HG03175 (cell line): Measurements from ENCODE around the gene OR14I1.

Experiments used
- ATAC-seq: cut with Tn5 transposase; IDR thresholded peaks from one replicate; pipeline ENCODE4 v1.9.1; 2021; ENCODE audit warnings: mild to moderate bottlenecking, moderate library complexity; ENCODE audit not compliant: unreplicated experiment

The OR14I1 gene

DNA sequence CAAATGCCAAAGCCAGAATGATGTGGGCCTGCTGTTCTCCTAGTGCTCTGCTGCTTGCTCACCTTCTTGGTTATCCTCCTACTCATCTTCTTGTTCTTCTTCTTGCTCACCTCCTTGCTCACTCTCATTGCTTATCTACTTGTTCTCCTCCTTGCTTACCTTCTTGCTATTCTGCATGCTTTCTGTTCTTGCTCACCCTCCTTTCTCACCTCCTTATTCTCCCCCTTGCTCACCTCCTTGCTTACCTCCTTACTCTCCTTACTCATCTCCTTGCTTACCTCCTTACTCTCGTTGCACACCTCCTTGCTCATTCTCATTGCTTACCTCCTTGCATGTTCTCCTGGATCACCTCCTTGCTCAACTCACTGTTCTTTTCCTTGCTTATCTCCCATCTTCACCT, at the start of gene OR14I1:
Gene OR14I1, minus strand, starts transcription at position 53 of the 400 bp plus-strand sequence.
- ATAC-seq = no peak

DNA sequence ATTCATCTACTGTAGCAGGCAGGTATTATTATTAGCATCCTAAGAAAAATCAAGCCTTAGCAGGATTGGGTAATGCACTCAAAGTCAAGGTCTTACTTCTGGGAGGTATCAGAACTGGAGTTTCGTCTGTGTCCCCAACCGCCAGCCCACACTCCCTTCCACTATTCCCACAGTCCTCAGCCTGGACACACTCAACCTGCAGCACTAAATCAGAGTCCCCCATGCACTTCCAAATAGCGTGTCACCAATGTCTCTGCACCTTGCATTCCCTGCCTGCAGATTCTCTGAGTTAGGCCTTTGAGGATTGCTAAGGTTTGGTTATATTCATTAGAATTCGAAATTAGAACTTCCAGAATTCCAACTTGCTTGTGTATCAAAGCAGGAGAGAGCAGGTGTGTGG, 49.1 kb upstream of the OR14I1 start:
- no peak for ATAC-seq

DNA sequence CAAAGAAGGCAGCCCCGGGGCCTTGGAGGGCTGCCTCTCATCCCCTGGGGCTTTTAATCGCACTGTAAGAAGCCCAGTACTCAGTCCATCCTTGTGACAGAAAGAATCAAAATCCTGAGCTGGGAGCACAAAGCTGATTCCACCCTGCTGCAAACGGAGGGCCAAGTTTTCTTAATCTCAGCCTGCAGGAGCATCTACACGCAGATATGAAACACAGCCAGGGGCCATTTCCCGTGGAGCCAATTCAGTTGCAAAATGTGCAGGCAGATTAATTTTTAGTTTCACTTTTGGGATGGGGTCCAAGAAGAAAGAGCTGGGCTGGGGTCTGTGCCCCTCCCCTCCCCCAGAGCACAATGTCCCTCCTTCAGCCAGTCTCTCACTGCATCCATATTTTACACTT, 48.6 kb upstream of the OR14I1 start:
- no peak for ATAC-seq

DNA sequence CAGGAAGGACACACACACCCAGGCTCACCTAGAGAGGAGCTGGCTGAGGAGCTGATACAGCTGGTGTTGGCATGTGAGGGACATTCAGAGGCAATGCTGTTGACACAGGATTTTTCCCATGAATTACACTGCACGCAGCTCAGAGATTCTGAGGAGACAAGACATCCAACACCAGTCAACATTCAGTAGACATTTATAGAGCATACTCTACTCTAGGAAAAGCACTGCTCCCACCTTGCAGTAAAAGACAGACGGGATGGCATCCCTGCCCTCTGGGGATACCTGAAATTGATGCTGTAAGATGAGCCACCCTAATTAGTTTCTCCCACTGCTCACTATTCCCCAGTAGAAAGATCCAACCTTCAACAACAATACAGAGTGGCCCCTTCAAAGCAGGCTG, 47.9 kb upstream of the OR14I1 start:
- ATAC-seq = no peak

DNA sequence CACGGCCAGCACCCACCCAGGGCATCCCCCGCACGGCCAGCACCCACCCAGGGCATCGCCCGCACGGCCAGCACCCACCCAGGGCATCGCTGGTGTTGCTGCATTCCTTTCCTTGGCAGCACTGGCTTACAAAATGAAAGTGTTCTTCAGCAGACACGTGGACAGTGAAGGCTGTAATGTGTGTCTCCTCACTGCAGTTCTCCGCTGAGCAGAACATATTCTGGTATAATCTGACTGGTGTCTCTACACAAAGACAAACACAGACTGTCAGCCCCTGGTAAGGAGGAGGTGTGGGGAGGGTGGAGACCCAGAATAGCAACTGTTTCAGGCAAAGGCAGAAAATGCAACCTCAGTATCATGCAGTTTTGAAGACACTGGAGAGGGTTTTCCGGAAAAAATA, 45.6 kb upstream of the OR14I1 start:
- ATAC-seq = no peak

DNA sequence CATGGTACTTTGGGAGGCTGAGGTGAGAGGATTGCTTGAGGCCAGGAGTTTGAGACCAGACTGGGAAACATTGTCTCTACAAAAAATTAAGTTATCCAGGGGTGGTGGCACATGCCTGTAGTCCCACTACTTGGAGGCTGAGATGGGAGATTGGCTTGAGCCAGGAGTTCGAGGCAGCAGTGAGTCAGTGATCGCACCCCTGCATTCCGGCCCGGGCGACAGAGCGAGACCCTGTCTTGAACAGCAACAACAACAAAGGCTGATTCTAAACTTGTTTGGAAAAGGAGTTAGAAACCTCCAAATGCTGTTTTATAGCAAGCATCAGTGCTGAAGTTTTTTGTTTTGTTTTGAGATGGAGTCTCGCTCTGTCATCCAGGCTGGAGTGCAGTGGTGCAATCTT, 38.3 kb upstream of the OR14I1 start:
- no peak for ATAC-seq

DNA sequence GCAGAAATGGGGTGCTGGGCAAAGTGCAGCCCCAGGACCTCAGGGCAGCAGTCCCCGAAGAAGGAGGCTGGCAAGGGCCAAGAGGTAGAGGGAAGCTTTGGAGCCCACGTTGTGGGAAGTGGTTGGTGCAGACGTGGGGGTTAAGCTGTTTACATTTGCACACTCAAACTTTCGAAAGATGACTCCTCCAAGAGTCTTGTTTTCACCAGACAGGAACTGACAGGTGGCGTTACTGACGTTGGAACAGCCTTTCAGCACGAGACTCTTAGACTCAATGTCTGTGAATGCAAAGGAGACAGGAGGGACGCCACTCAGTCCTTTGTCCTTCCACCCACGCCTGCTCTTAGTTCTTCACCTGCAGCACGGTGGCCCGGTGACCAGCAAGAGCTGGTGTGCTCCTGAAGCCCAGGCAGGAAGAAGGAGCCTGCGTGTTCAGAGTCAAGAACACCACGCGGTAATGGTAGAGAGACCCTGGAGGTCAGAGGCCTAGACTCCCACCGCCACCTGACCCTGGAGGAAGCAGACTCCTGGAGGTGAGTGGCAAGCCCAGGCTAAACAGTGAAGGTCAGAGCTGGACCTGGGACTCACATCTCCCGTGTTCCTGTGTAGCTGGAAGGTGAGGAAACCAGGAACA, 37.1 kb upstream of the OR14I1 start:
- no peak for ATAC-seq

DNA sequence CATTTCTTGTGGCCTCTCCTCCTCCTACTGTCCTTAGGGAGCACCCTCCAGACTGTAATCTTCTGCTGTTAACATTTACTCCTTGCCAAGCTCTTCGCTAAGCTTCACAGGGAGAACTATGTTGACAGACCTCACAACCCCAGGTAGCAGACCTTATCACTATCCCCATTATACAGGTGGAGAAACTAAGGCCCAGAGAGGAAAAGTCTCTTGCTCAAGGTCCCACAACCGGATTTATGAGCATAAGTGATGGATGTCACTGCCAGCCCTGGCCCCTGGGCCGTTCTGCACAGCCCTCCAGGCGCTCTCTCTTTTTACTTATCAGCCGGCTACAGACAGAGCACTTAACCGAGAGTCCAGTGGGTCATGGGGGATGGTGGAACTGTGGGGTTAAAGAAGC, 34.9 kb upstream of the OR14I1 start:
- ATAC-seq = no peak

DNA sequence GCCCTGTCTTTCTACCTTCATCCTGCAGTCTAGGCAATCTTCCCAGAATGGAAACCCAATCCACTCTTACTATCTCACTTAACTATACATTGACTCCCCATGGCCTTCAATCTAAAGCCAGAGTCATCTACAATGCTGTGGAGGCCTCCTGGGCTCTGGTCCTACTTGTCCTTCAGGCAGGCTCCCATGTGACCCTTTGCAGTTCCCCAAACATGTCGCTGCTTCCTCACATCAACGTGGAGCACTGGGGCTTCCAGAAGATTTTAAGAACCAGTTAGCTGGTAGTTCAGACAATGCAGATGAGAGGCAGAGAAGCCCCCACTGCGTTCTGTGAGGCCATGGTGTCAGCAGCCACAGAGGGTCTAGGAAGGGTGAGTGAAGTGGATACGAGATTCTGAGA, 34.4 kb upstream of the OR14I1 start:
- ATAC-seq = no peak

DNA sequence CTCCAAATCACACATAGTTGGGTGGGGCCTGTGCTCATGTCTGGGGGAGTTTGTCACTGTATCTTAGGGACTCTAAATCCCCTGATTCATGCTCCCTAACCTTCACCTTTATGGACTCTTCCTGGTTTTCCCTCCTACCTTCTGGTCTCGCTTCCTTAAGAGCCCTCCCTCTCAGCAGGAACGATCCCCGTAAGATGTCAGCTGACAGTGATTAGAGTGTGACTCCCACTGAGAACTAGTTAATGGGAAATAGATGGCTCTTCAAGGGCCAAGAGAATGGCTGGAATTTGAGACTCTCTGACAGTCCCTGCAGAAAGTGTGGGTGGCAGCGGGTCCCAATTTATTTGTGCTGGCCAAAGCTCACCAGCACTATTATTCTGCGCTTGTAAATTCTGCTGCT, 31.0 kb upstream of the OR14I1 start:
- no peak for ATAC-seq

DNA sequence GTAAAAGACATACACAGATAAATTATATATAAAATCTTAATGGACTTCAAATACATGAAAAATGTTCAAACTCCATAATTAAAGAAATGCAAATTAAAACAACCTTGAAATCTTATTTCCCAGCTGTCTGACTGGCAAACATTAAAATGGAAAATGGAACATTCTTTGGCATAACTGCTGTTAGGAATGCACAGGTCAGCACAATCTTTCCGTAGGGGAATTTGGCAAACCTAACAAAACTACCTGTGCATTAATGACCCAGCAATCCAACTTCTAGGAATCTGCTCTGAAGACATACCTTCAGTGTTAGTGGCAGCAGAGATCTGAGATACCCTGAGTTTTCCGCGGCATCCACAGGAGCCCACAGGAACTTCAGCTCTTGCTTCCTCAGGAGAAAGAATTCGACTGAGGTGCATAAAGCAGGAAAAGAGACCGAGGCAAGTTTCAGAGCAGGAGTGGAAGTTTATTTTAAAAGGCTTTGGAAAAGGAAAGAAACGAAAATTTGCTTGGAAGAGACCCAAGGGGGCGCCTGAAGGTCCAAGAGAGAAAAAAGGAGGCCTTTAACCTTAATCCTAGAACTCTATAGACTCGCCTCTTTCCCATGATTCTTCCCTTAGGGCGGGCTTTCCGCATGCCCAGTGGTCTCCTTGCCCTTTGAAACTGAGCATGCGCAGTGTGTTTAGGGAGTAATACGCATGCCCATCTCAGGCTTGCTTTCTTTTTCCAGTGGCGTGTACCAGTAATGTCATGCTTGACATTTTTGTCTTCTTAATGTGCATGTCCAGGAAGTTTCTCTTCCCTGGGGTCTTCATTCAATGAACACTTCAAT, 28.2 kb upstream of the OR14I1 start:
- no peak for ATAC-seq

DNA sequence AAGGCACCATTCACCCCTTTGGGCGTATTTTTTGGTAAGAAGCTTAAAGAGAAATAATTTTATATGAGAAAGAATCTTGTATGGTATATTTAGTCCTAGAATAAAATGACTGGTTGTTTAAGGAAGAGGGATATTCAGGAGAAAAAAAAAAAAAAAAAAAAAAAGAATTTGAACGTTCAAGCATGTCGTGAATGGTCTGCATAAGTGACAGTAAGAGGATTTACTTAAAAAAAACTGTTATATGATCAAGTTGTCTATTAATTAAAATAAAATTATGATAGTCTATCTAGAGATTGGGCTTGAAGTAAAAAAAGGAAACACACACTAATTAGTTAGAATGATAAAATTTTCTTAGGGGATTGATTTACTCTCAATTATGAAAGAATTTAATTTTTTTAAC, 11.7 kb upstream of the OR14I1 start:
- no peak for ATAC-seq

DNA sequence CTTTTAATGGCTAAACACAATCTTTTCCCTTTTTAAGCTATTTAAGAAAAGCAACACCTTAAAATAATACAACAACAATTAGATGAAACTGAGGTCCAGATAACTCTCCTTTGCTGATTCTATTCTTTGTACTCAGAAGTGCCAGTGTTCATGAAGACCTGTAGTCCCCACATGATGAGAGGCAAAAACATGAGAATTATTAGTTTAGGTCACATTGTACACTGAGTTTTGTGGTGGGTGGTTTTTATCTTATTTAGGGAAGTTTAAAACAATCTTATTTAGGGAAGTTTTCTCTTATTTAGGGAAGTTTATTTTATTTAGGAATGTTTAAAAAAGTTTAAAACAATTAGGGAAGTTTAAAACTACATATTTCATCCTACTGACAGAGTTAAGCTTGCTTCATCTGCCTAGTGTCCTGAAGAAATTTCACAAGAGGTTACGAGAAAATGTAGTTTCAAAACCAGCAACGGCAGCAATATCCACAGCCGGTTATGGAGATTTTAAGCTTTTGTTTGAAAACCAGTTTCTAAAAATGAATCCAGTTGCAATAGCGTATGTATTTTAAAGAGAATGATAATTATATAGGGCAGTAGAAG, 7.8 kb upstream of the OR14I1 start:
- no peak for ATAC-seq

DNA sequence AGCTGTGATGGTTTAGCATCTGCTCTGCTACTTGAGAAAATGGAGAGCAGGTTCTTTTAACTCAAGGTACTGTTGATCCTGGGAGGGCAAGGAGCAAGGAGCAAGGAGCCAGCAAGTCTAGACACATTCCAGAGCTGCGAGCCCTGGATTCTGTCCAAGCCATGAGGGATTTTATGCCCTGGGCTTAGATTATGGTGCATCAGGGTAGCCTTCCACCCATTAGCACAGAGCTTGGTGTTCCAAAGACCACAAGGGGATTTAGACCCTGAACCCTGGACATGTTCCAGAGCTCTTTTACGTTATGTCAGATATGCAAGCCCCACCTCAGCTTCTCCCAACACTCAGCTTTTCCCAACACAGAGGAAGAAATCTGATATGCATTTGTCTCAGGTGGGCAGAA, 2.0 kb upstream of the OR14I1 start:
- no peak for ATAC-seq

DNA sequence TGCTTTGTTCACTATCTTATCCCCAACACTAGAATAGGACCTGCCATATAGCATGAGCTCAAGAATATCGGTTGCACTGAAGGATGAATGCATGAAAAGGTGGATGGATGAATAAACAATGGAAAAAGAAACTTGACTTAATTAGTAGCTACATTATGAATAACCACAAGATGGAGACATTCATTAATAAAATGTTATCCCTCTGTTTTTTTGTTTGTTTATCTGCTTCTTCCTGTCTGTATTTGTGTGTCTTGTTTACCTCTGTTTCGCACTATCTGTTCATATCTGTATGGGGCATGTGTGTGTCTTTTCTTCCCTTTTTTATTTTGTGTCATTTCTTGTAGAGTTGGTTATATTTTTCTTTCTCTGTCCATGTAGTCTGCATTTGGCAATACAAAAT, 1.1 kb upstream of the OR14I1 start:
- ATAC-seq = no peak

DNA sequence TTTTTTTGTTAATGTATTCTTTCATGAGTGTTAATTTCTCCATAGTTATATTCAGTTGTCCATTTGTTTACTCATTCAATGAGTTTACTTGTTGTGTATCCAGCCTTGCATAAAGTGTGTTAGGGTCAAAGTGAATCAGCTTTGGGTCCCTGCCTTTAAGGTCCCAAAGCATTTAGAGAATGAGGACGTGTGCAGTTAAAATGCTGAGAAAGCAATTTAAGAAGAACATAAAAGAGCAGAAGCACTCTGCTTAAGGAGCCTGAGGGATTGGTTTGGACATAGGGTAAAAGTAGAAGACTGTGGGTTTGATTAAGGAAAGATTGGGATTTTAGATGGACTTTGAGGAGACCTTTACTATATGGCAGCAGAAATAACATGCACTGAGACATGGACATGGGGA, 3.5 kb downstream of the OR14I1 start:
- no peak for ATAC-seq

DNA sequence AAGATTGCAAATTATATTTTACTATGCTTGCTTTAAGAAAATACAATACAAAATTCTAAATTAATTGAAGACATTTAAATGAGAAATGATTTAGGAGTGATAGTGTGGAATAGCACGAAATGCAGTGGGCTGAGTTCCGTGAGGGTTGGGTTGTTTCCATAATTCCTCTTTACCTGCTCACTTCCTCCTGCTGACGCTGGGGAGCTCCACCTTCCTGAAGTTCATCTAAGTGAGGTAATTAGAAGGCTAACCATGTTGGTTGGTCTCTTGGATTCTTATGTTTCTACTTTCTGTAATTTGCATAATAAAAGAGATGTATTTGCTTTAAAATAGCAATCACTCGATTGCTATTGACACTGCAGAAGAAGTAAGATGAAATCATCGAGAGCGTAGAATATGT, 4.7 kb downstream of the OR14I1 start:
- no peak for ATAC-seq

DNA sequence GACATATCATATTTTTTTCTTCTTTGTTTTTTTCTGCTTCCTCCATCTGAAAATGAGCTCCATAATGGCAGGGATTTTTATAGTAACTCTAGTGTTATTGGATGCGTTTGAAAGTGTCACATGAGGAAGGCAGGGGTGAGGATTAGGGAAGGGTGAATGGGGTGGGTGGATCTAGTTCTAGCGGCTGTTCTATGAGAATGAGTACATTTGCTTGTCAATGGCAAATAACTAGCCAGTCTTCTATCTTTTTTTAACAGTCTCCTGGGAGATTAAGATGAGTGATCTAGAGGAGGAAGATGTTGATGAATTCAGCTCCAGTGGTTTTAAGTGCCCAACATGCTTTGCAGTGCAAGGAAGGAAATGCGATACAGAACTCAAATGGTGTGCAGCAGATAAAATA, 5.8 kb downstream of the OR14I1 start:
- no peak for ATAC-seq

DNA sequence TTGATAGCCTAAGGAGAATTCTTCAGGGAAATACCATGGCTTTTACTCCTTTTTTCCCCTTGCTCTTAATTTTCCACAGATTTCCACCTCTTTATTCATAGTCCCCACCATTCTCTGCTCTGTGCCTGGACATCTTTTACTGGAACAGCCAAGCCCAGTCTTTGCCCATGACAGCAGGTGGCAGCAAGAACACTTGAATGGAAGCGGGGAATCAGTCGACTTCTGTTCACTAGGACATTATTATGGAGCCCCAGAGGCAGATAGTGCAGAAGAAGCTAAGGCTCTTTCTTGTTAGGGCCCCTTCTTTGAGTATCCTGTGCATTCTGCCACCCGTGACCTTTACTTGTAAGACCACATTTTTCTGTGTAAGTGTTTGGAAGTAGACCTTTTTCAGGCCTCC, 6.3 kb downstream of the OR14I1 start:
- no peak for ATAC-seq

DNA sequence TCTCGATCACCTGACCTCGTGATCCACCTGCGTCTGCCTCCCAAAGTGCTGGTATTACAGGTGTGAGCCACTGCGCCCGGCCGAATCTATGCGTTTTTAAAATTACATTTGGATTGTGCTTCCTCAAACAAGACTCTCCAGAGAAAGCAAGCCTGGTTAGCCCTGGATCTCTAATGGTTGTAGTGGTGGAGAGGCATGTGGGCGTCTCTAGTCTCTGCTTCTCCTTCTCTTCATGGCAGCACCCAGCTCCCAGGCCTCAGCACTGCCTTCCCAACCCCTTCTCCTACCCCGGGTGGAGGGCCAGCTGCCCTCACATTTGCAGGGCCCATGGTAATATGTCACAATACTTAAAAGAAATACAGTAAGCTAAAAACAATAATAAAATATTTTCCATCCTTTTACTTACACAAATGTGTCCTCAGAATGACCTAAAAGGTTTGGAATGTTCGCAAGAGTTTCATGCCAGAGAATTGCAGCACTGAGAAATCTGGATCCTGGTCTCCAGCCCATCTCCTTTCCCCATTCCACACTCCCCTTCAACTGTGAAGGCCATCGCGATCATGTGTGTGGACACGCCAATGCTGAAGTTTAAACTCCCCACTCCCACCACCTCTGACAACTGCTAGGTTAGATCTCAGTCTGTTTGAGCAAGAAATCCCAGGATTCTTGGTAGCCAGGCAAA, 7.0 kb downstream of the OR14I1 start:
- ATAC-seq = no peak

DNA sequence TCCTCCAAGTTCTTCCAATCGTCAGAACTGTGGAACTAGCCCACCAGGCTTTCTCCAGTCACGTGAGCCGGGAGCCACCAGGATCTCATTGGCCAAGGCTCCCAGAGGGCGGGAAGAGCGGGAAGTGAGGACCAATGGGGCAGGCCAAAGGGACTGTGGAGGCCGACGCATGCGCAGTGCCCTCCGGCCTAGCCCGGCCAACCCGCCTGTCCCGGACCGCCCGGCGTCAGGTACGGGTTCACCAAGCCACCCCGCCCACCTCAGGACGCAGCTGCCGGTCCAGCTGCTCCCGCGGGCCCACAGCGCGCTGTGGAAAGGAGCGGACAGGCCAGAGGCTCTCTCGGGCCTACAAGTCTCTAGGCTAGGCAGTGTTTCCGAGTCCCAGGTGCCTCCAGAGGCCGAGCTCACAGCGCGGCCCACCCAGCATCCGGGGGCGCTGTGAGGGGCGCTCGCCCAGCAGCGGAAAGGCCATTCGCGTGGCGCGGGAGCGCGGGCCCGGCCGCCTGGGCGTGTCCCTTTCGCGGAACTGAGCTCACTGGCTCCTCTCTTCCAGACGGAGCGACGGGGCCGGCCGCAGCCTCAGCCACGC, 10.9 kb downstream of the OR14I1 start:
- no peak for ATAC-seq
